ENCODE measurements around the gene CNTN4. TPM values are rescaled to one million over a fixed set of nuclear protein-coding genes. Genes with fewer than 3 reads are reported as not detected.

Gene CNTN4
- total RNA-seq, 1 experiment from 2014 or later, result not detected

GRCh38 chr3:2921452-2921851, 822.8 kb downstream of the CNTN4 start (continued):
- TF ChIP-seq CDX4 (CRISPR knock-in tag; IDR thresholded peaks at IDR 0.05; ENCODE audit: borderline replicate concordance), result no peak
- TF ChIP-seq ZBTB43 (CRISPR knock-in tag; IDR thresholded peaks at IDR 0.05), result no peak
- no peak for TF ChIP-seq ZNF416 (CRISPR knock-in tag; IDR thresholded peaks at IDR 0.05)
- TF ChIP-seq, protein P1, sequence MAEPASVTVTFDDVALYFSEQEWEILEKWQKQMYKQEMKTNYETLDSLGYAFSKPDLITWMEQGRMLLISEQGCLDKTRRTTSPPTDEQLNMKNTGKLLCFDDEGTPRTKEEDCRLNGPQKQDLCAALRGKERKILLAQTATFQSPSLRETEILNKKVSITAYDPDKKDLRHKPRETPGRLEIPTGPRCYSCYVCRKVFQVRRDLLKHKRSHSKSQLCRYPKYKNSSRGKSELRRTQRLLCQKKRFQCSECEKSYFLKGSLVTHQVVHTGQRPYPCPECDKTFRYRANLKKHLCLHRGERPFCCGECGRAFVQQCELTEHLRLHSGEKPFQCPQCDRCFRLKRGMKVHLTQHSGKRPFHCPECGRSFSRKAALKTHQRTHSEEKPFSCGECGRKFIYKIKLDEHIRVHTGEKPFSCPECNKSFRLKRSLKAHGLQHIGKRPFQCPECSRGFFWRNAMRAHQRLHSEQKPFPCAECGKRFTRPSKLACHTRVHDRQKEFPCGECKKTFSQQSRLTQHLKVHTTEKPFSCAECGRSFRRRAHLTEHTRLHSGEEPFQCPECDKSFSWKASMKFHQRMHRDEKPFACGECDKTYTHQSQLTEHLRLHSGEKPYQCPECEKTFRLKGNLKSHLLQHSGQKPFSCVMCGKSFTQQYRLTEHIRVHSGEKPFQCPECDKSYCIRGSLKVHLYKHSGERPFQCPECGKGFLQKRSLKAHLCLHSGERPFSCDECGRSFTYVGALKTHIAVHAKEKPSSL (CRISPR knock-in tag; conservative IDR thresholded peaks at IDR 0.05), result no peak
- TF ChIP-seq, protein P2, sequence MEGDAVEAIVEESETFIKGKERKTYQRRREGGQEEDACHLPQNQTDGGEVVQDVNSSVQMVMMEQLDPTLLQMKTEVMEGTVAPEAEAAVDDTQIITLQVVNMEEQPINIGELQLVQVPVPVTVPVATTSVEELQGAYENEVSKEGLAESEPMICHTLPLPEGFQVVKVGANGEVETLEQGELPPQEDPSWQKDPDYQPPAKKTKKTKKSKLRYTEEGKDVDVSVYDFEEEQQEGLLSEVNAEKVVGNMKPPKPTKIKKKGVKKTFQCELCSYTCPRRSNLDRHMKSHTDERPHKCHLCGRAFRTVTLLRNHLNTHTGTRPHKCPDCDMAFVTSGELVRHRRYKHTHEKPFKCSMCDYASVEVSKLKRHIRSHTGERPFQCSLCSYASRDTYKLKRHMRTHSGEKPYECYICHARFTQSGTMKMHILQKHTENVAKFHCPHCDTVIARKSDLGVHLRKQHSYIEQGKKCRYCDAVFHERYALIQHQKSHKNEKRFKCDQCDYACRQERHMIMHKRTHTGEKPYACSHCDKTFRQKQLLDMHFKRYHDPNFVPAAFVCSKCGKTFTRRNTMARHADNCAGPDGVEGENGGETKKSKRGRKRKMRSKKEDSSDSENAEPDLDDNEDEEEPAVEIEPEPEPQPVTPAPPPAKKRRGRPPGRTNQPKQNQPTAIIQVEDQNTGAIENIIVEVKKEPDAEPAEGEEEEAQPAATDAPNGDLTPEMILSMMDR (IDR thresholded peaks at IDR 0.05), result no peak
- TF ChIP-seq ETV6 (CRISPR knock-in tag; IDR thresholded peaks at IDR 0.05), result no peak
- TF ChIP-seq ZNF512 (CRISPR knock-in tag; IDR thresholded peaks at IDR 0.05; ENCODE audit: borderline replicate concordance), result no peak
- no peak for TF ChIP-seq MXD4 (CRISPR knock-in tag; IDR thresholded peaks at IDR 0.05; ENCODE audit: borderline replicate concordance)

- H3K36me3 Mint-ChIP-seq, result peaks cover 58% of the 10 kb centered on the region
- ChIA-PET CTCF (interaction anchor here (0.6 kb wide), 1 partner anchor 58 kb away, joined by 4 read pairs; no protein-coding TSS in a partner anchor), POLR2A (no interaction called here)
- H3K27me3 Mint-ChIP-seq (ENCODE audit: low read depth), result no peaks in the 10 kb centered on the region
- peaks cover 62% of the 10 kb centered on the region for H3K9me3 Mint-ChIP-seq
- H3K27ac Mint-ChIP-seq, result no peak overlapping the region
- H3K4me3 Mint-ChIP-seq, result no peak overlapping the region
- 0 out of 2 replicates have a peak, but pooled peaks cover 3% of the 10 kb centered on the region for H3K4me1 Mint-ChIP-seq
- TF ChIP-seq CREB1 (CRISPR knock-in tag; IDR thresholded peaks at IDR 0.05) (no peak), MYBL2 (CRISPR knock-in tag; IDR thresholded peaks at IDR 0.05) (no peak), TCF7 (CRISPR knock-in tag; IDR thresholded peaks at IDR 0.05; ENCODE audit: low read depth) (no peak), TEAD4 (CRISPR knock-in tag; IDR thresholded peaks at IDR 0.05) (no peak), GTF2I (CRISPR knock-in tag; conservative IDR thresholded peaks at IDR 0.05) (no peak)
- ATAC-seq (no peak), DNase-seq (ENCODE audit: low spot score) (no peak)
Measured at GRCh38 chr3:2921903-2922302, 823.2 kb downstream of the CNTN4 start.

- Mint-ChIP-seq H3K9me3 (peaks cover 63% of the 10 kb centered on the region), H3K27me3 (ENCODE audit: low read depth) (peaks cover 5% of the 10 kb centered on the region; the same call in 1 of the 2 replicates), H3K4me3 (no peak overlapping the region), H3K27ac (no peak overlapping the region), H3K36me3 (peaks cover 52% of the 10 kb centered on the region), H3K4me1 (0 out of 2 replicates have a peak, but pooled peaks cover 3% of the 10 kb centered on the region)
- ATAC-seq, result no peak
- ChIA-PET POLR2A (no interaction called here), CTCF (no interaction called here)
- no peak for DNase-seq (ENCODE audit: low spot score)
- TF ChIP-seq GRHL2 (CRISPR knock-in tag; IDR thresholded peaks at IDR 0.05; ENCODE audit: insufficient replicate concordance, severe bottlenecking) (no peak), NR1H2 (CRISPR knock-in tag; IDR thresholded peaks at IDR 0.05) (no peak), SP1 (CRISPR knock-in tag; conservative IDR thresholded peaks at IDR 0.05) (no peak), TEAD4 (CRISPR knock-in tag; IDR thresholded peaks at IDR 0.05) (no peak), SOX15 (CRISPR knock-in tag; IDR thresholded peaks at IDR 0.05) (no peak)
- TF ChIP-seq, protein P3, sequence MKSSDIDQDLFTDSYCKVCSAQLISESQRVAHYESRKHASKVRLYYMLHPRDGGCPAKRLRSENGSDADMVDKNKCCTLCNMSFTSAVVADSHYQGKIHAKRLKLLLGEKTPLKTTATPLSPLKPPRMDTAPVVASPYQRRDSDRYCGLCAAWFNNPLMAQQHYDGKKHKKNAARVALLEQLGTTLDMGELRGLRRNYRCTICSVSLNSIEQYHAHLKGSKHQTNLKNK (CRISPR knock-in tag; IDR thresholded peaks at IDR 0.05), result no peak
- TF ChIP-seq, protein P1 (CRISPR knock-in tag; conservative IDR thresholded peaks at IDR 0.05), result no peak
- TF ChIP-seq, protein P4, sequence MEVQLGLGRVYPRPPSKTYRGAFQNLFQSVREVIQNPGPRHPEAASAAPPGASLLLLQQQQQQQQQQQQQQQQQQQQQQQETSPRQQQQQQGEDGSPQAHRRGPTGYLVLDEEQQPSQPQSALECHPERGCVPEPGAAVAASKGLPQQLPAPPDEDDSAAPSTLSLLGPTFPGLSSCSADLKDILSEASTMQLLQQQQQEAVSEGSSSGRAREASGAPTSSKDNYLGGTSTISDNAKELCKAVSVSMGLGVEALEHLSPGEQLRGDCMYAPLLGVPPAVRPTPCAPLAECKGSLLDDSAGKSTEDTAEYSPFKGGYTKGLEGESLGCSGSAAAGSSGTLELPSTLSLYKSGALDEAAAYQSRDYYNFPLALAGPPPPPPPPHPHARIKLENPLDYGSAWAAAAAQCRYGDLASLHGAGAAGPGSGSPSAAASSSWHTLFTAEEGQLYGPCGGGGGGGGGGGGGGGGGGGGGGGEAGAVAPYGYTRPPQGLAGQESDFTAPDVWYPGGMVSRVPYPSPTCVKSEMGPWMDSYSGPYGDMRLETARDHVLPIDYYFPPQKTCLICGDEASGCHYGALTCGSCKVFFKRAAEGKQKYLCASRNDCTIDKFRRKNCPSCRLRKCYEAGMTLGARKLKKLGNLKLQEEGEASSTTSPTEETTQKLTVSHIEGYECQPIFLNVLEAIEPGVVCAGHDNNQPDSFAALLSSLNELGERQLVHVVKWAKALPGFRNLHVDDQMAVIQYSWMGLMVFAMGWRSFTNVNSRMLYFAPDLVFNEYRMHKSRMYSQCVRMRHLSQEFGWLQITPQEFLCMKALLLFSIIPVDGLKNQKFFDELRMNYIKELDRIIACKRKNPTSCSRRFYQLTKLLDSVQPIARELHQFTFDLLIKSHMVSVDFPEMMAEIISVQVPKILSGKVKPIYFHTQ (CRISPR knock-in tag; IDR thresholded peaks at IDR 0.05), result no peak
Measured at GRCh38 chr3:2923390-2923789, 824.7 kb downstream of the CNTN4 start.
